ENCODE data around the gene HEXIM2.

GRCh38 chr17:45170280-45170930 is 8.7 kb downstream of the HEXIM2 start:
- no peak for TF ChIP-seq POLR2A (IDR thresholded peaks at IDR 0.05; ENCODE audit: low read depth, low read length)
- no peak for TF ChIP-seq POLR2AphosphoS5 (IDR thresholded peaks at IDR 0.05; ENCODE audit: low read depth, low read length)
- no peak for TF ChIP-seq TAF1 (IDR thresholded peaks at IDR 0.05; ENCODE audit: low read depth, low read length)
- no peak for TF ChIP-seq POU2F2 (IDR thresholded peaks at IDR 0.05; ENCODE audit: low read depth, low read length)
- TF ChIP-seq SPI1 (IDR thresholded peaks at IDR 0.05; ENCODE audit: low read depth, low read length): no peak
- TF ChIP-seq PAX5 (IDR thresholded peaks at IDR 0.05; ENCODE audit: insufficient read depth, low read length, severe bottlenecking): no peak
